GM10266 (cell line): ENCODE results near the gene OSCP1.

Experiments used
- DNase-seq: peaks from one replicate; pipeline ENCODE4 v3.0.0; 2012; ENCODE audit errors: extremely low spot score
- TF ChIP-seq, protein P1 (sequence below): IDR thresholded peaks from 2 replicates; pipeline ENCODE4 v1.5.1; 2012; ENCODE audit warnings: mild to moderate bottlenecking, low read depth; ENCODE audit not compliant: control insufficient read depth, insufficient read depth; ENCODE audit errors: missing control alignments

OSCP1 gene

DNA sequence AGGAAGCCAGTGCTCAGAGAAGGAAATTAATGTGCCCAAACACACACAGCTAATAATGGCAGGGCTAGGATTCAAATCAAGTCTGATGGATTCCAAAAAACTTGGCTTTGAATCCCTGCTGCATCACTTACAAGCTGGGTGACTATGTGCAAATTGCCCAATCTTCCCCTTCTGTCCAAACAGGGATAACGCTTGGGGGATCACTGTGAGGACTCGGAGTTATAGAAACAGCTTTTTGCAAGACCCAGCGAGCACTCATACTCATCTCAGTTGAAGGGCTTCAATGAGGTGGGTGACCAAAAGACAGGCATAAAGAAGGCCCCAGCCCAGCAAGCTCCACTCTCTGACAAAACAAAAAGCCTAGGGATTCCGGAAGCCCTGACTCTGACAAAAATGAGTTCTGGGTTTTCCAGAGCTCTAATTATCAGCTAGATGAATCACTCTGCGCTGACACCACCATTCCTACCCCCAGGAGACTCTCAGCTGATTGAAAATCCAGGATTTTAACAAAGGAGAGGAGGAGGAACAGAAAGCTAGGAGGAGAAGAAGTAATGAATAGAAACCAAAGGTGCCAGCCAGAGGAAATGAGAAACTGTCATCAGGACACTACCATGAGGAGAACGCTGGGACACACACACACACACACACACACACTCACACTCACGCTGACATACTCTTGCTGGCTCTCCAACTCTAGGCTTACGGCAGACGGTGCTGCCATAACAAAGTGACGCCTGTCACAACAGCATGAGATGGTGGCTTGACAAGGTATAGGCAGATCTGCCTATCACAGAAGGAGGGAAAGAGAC lies 62.9 kb downstream of the OSCP1 start:
- TF ChIP-seq, protein P1, sequence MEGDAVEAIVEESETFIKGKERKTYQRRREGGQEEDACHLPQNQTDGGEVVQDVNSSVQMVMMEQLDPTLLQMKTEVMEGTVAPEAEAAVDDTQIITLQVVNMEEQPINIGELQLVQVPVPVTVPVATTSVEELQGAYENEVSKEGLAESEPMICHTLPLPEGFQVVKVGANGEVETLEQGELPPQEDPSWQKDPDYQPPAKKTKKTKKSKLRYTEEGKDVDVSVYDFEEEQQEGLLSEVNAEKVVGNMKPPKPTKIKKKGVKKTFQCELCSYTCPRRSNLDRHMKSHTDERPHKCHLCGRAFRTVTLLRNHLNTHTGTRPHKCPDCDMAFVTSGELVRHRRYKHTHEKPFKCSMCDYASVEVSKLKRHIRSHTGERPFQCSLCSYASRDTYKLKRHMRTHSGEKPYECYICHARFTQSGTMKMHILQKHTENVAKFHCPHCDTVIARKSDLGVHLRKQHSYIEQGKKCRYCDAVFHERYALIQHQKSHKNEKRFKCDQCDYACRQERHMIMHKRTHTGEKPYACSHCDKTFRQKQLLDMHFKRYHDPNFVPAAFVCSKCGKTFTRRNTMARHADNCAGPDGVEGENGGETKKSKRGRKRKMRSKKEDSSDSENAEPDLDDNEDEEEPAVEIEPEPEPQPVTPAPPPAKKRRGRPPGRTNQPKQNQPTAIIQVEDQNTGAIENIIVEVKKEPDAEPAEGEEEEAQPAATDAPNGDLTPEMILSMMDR: no peak
- no peak for DNase-seq

DNA sequence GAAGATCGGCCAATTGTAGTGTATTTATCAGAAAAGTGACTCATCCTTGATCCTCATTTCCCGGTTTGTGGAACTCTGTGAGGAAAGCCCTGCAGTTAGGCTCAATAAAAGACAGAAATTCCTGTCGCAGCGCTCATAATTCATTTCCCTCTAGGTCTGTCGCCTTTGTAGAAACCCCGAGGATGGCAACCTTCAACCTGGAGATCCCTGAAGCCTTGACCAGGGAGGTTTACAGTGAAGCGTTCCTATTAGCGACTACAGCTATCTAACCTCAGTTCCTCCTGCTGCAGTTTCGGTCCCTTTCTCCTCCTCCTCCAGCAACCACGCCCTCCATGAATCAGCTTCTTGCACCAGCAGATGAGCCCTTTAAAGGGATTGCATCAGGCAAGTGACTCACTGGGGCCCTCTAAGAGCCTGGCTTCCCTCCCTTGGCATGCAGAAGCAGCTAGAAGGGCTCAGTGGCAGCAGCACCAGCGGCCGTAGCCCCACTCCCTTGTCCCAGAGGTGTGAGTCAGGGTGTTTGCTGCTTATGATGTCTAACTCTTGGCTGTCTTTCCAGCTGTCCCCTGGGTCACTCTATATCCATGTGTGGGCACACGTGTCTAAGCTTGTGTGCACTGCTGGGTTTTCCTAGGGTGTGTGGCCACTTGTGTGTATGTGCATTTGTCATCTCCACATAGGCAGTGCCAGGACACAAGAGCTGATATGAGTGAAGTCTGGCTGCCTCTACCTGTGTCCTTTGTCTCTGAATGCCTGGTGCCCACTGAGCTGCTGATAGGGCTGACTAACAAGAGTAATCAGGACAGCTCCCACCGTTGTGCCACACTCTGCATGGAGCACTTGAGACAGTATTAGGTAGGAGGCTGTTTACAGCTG lies 63.7 kb downstream of the OSCP1 start:
- peak; percentile 89 for DNase-seq
- TF ChIP-seq, protein P1: no peak

- TF ChIP-seq, protein P1: no peak
- peak; percentile 97 for DNase-seq
Observed at GRCh38 chr1:36385410-36386264, 64.6 kb downstream of the OSCP1 start, which contains the start of gene STK40. STK40 (minus strand) TSS chr1:36385924; CDS start chr1:36361332, 24,592 bp downstream.

DNA sequence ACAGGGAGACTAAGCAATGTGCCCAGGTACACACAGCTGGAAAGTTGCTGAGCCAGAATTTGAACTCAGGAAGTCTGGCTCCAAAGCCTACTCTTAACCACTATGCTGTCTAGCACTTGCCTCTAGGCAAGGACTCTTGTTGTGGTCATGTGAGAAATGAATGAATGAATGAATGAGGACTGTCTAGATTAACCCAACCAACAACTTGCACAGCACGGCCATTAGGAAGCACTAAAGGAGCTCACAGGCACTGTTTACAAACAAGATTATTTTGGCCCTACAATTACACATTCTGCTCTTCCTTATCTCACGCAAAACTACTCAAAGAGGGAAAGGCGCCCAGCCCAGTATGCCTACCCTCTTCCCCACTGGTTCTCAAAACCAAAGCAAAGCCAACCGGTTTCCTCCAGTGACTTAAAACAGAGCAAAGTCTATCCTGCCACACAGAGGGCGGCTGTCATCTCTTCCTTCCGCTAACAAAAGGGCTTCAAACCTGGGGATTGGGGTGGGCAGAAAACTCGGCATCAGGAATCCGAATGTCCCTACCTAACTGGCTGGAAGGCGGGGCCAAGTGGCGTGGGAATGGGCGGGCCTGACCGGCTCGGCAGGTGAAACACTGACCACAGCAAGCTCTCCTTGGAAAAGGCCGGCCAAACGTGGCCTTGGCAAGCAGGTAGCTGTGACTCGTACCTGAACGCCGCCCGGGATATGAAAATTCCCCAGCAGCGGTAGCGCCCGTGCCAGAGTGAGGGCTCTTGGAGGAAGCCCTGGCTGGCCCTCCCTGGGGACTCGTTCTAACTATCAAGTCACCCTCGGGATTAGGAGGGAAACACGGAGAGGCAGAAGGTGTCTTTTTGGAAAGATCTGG lies 65.5 kb downstream of the OSCP1 start:
- no peak for DNase-seq

DNA sequence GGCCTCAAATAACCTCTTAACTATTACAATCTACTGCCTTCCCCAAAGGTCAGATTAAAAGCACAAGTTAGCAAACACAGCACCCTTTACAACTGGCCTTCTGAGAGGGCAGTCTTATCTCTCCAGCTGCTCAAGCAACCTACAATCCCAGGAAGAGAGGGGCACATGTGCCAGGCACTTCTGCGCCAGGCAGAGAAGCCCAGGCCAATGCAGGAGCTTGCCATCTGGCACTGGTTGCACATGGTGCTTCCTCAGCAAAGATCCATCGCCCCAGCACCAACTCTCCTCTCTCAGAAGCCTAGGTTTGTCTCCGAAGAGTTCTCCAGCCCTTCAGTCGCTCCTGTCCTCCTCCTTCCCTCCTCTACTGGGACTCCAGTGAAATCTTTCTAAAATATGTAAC lies 67.0 kb downstream of the OSCP1 start:
- TF ChIP-seq, protein P1: no peak
- no peak for DNase-seq

More for the DNA sequence above, 65.5 kb downstream of the OSCP1 start:
- TF ChIP-seq, protein P1: no peak

GRCh38 chr1:36382669-36383068 lies 67.6 kb downstream of the OSCP1 start:
- DNase-seq: no peak
- TF ChIP-seq, protein P1: no peak
